Body of pancreas (tissue), 4 donors: Measurements from ENCODE around the gene PCK1. TPM values are rescaled to one million over a fixed set of nuclear protein-coding genes. Genes with fewer than 3 reads are reported as not detected.

Experiments
- ATAC-seq: fragments of 150-250 bp; one replicate; pipeline ENCODE4 v1.9.1; 2016
- DNase-seq, 4 donors: peaks; one replicate each; pipeline ENCODE4 v3.0.0-alpha.2; 2019
- H3K27ac ChIP-seq, 4 donors: fragments of 200-600 bp; sonication (generic); 1 replicate in 3 of 4; 2 replicates in 1 of 4; pipeline versions ENCODE4 v1.5.1 to v1.6.1; 2016 to 2019; ENCODE audit warnings: mild to moderate bottlenecking in 1 of 4, mixed read lengths in 1 of 4, moderate library complexity in 1 of 4
- H3K27me3 ChIP-seq, 2 donors: fragments of 200-600 bp; sonication (generic); one replicate each; pipeline ENCODE4 v1.6.0; 2016; ENCODE audit warnings: mild to moderate bottlenecking in 1 of 2
- H3K36me3 ChIP-seq, 2 donors: fragments of 200-600 bp; sonication (generic); replicated peaks in 1 of 2; 2 replicates each; pipeline ENCODE4 v1.5.1; 2016; ENCODE audit warnings: low read depth in 2 of 2; ENCODE audit not compliant: insufficient read depth in 1 of 2
- H3K4me1 ChIP-seq: fragments of 200-600 bp; sonication (generic); one replicate; pipeline ENCODE4 v1.6.0; 2016
- H3K4me3 ChIP-seq, 2 donors: fragments of 200-600 bp; sonication (generic); 1 replicate in 1 of 2; 2 replicates in 1 of 2; pipeline ENCODE4 v1.5.1; 2016 to 2019
- H3K9me3 ChIP-seq, 3 donors: fragments of 200-600 bp; sonication (generic); 1 replicate in 2 of 3; 2 replicates in 1 of 3; pipeline ENCODE4 v1.5.1; 2016
- POLR2A ChIP-seq, 3 donors: fragments of 450-650 bp; IDR thresholded peaks; one replicate each; pipeline ENCODE4 v1.6.1; 2016; ENCODE audit warnings: antibody characterized with exemption in 3 of 3, mild to moderate bottlenecking in 2 of 3
- whole genome bisulfite sequencing, 2 donors: methylation state at CpG; one replicate each; pipeline ENCODE4 v1.1.5; 2017; 5-methylcytosine and 5-hydroxymethylcytosine counted together
- intact Hi-C: fragments of 100-400 bp; cut with DNase I; formaldehyde crosslinking; loops from one replicate; pipeline ENCODE4 v1.15.1; 2023
- total RNA-seq, 2 donors: library from RNA; depleted of rRNA; stranded (reverse); fragments of >200 nt; gene quantifications; one replicate each; pipeline ENCODE4 v1.1.0, GENCODE V29; 2016
- TF ChIP-seq, protein P1 (sequence below), 7 experiments: fragments of 450-650 bp in 4 of 7; fragments of 200-600 bp in 3 of 7; sonication (generic) in 3 of 7; IDR thresholded peaks; one replicate each; pipeline ENCODE4 v1.5.1; 2016 to 2019; ENCODE audit warnings: antibody characterized with exemption in 7 of 7

Gene PCK1
- total RNA-seq, 2 donors from 2014 or later, result 14.3 to 33.3 TPM

DNA sequence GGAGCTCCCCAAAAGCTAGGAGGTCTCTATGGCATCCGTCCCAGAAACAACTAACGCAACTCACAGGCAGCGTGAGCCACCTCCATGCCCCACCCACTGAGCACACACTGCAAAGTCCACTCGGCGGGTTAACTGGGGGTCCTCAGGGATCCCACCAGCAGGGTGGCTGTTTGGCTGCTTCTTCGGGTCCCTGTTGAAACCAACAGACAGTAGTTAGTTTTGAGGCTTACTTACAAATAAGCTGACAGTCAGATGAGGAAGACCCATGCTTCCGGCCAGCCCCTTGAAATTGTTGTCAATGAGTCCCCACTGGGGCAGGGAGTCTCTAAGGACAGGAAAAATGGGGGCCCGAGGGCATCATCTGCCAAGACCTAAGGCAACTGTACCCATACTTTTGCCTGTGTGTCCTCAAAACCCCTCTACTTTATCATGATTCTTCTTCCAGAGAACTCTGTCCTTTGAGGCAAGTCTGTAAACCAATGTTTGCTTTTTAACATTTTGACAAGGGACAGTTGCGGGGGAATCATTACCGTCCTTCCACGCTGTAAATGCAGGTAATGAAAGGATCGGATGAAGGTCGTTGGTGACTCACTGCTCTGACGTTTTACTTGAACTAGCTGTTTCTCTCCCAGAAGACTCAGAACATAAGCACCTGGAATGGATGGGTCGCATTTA lies 2.2 kb upstream of the PCK1 start:
- Histone ChIP-seq H3K36me3 (no peaks in the 10 kb centered on the region), H3K4me3 (no peak overlapping the region), H3K9me3 (no peaks in the 10 kb centered on the region), H3K4me1 (peaks cover 15% of the 10 kb centered on the region), H3K27me3 (no peaks in the 10 kb centered on the region), H3K27ac (no peak overlapping the region)
- 31 to 43% methylated on average over 15 of the region's 15 CpGs for WGBS, 2 donors
- intact Hi-C loops, result no loop called here
- ATAC-seq (no peak), DNase-seq (no peak)
- no peak for TF ChIP-seq POLR2A (IDR thresholded peaks at IDR 0.05)
- TF ChIP-seq, protein P1, sequence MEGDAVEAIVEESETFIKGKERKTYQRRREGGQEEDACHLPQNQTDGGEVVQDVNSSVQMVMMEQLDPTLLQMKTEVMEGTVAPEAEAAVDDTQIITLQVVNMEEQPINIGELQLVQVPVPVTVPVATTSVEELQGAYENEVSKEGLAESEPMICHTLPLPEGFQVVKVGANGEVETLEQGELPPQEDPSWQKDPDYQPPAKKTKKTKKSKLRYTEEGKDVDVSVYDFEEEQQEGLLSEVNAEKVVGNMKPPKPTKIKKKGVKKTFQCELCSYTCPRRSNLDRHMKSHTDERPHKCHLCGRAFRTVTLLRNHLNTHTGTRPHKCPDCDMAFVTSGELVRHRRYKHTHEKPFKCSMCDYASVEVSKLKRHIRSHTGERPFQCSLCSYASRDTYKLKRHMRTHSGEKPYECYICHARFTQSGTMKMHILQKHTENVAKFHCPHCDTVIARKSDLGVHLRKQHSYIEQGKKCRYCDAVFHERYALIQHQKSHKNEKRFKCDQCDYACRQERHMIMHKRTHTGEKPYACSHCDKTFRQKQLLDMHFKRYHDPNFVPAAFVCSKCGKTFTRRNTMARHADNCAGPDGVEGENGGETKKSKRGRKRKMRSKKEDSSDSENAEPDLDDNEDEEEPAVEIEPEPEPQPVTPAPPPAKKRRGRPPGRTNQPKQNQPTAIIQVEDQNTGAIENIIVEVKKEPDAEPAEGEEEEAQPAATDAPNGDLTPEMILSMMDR (IDR thresholded peaks at IDR 0.05), result no peak

DNA sequence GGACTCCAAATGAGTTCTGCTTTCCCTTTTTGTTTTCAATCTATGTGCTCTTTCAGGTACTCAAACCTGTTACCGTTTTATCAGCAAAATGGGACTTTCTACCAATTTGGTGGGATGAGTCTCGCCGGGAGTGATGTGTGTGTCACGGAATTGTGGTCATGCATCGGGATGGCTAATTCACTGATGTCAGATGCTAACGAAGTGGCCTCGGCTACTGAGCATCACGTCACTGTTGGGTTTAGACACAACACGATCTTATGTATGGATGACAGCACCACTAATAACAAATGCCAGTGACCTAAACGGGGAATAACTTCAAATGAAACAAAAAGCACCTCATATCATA lies 1.6 kb upstream of the PCK1 start:
- DNase-seq, result no peak
- H3K4me1 ChIP-seq, result peaks cover 15% of the 10 kb centered on the region
- no peaks in the 10 kb centered on the region for H3K27me3 ChIP-seq
- no peak overlapping the region for H3K4me3 ChIP-seq
- no peak for ATAC-seq
- TF ChIP-seq, protein P1 (IDR thresholded peaks at IDR 0.05), result no peak
- TF ChIP-seq POLR2A (IDR thresholded peaks at IDR 0.05), result no peak
- no peak overlapping the region for H3K27ac ChIP-seq
- no peaks in the 10 kb centered on the region for H3K36me3 ChIP-seq
- 70 to 73% methylated on average over 10 of the region's 10 CpGs for WGBS, 2 donors
- intact Hi-C loops, result no loop called here
- H3K9me3 ChIP-seq, result no peaks in the 10 kb centered on the region

DNA sequence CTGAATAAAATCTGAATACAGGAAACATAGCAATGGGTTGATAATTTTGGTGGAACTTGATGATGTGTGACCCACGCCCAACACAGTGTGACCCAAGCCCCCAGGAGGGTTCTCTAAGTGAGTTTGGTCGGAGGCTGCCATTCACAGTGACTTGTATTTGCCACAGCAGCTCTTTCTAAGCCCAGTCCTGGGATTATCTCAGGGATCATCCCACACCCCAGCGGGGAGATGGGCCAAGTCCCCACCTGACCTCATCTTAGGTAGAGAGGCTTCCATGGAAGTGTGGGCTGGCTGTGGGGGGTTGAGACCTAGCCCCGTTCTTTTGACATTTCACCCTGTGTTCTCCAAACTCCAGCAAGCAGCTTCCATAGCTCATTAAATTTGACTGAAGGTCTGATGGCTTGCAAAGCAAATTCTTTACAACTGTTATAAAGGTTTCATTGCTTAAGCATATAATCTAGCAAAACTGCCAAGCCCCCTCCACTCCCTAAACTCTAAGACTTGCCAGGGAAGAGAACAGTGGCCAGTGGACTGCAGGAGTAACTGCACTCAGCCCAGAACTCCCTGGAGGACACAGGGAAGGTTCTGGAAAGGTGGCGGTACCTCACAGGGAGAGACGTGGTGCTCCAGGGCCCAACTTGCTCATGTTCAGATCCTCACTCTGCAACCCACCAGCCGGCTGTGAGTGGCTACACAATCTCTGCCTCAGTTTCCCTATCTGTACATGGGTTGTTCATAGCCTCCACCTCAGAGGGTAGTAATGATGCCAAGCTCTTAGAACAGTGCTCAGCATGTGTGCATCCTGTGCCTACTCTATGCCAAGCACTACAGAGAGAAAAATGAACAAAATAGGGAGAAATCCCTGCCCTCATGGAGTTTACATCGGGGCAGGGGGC lies 1.0 kb upstream of the PCK1 start:
- ATAC-seq (no peak), DNase-seq (no peak)
- no peaks in the 10 kb centered on the region for H3K27me3 ChIP-seq
- H3K4me1 ChIP-seq, result peaks cover 15% of the 10 kb centered on the region
- H3K4me3 ChIP-seq, result no peak overlapping the region
- intact Hi-C loops, result no loop called here
- H3K27ac ChIP-seq, result peak overlapping the region in 1 of 4 donors; percentile 9
- TF ChIP-seq, protein P1 (IDR thresholded peaks at IDR 0.05), result no peak
- TF ChIP-seq POLR2A (IDR thresholded peaks at IDR 0.05), result no peak
- WGBS, 2 donors, result 64 to 71% methylated on average over 7 to 8 of the region's 8 CpGs
- no peaks in the 10 kb centered on the region for H3K9me3 ChIP-seq
- no peaks in the 10 kb centered on the region for H3K36me3 ChIP-seq

DNA sequence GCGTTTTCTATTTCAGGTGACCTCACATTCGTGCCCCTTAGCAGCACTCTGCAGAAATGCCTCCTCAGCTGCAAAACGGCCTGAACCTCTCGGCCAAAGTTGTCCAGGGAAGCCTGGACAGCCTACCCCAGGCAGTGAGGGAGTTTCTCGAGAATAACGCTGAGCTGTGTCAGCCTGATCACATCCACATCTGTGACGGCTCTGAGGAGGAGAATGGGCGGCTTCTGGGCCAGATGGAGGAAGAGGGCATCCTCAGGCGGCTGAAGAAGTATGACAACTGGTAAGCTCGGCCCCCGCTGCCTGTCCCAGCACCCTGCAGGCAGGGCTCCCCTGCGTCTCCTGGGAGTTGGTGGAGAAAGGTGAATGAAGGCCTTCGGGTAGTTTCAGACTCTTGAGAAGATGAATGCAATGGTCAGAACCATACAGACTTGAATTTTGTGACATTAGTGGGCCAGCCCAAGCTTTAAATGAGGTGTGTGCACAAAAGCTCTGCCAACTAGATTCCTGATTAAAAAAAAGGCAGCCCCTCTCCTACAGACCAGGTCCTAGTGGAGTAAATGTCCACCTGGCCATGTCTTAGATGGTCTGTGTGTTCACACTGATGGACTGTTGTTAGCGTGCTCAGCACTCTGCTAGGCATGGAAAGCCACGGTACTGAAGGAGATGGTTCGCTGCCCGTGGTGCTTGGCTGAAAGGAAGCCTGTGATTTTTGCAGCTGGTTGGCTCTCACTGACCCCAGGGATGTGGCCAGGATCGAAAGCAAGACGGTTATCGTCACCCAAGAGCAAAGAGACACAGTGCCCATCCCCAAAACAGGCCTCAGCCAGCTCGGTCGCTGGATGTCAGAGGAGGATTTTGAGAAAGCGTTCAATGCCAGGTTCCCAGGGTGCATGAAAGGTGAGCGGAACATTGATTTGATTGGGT lies 708 bp downstream of the PCK1 start:
- no peaks in the 10 kb centered on the region for H3K9me3 ChIP-seq
- no peak overlapping the region for H3K4me3 ChIP-seq
- H3K4me1 ChIP-seq, result peaks cover 15% of the 10 kb centered on the region
- no peaks in the 10 kb centered on the region for H3K27me3 ChIP-seq
- no peak overlapping the region for H3K27ac ChIP-seq
- TF ChIP-seq, protein P1 (IDR thresholded peaks at IDR 0.05), result no peak
- H3K36me3 ChIP-seq, result no peaks in the 10 kb centered on the region
- ATAC-seq (no peak), DNase-seq (no peak)
- intact Hi-C loops, result no loop called here
- WGBS, 2 donors, result 61 to 63% methylated on average over 20 to 24 of the region's 24 CpGs
